A549 treated with AZD9567 at 1 μM for 4 hours (cell line): ENCODE results near the gene ZNF235. TPM values are rescaled to one million over a fixed set of nuclear protein-coding genes. Genes with fewer than 3 reads are reported as not detected.

Experiments
- total RNA-seq: library from RNA; stranded (reverse); fragments of 200-300 nt; extraction: Qiagen RNA extraction; gene quantifications from 5 replicates; pipeline ENCODE4 v1.2.3, GENCODE V29; 2022; ENCODE audit not compliant: insufficient read depth

The ZNF235 gene
- 2.7 to 3.2 TPM (median 3.1 TPM) in 5 replicates for total RNA-seq

DNA sequence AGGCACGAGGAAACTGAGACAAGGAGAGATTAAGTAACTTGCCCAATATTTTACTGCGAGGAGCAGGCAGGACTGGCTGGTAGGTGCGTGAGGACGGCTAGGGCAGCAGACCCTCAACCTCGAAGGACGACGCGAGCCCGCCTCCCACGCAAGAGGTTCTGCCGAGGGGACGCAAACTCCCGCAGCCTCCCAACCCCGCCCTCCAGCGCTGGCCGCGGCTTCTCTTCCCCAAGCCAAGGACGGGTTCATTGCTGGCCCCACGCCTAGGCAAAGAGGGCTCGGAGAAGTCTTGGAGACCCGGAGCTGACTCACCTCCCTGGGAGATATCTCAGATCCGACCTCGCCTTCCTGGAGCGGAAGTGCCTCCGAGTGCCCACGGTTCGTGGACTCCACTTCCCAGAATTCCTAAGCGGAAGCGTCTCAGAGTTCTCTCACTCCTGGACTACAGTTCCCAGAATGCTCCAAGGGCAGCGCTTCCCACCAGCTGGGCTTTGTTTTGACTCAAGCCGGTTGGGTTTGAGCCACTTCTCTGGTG lies at the start of gene ZNF235:
TSS of gene ZNF235 (minus strand) at position 367 of the 535 bp plus-strand sequence. CDS start 1,621 bp downstream, outside the sequence.

Other genes starting within 250 kb of the ZNF235 start
- gene ZNF284, start 232.9 kb downstream of the ZNF235 start, total RNA-seq: 0.36 to 1.0 TPM (median 0.44 TPM) in 5 replicates
- 4.5 to 11.4 TPM (median 10.4 TPM) in 5 replicates for gene ZNF224, start 210.7 kb downstream of the ZNF235 start, total RNA-seq
- 0.99 to 3.5 TPM (median 2.5 TPM) in 5 replicates for gene ZNF225, start 191.6 kb downstream of the ZNF235 start, total RNA-seq
- 0.67 to 3.1 TPM (median 2.4 TPM) in 5 replicates for gene ZNF234, start 163.5 kb downstream of the ZNF235 start, total RNA-seq
- 17.5 to 22.3 TPM (median 21.2 TPM) in 5 replicates for gene ZNF226, start 139.9 kb downstream of the ZNF235 start, total RNA-seq
- 9.4 to 16.7 TPM (median 9.8 TPM) in 5 replicates for gene ZNF227, start 92.5 kb downstream of the ZNF235 start, total RNA-seq
- 0.31 to 0.94 TPM (median 0.40 TPM) in 5 replicates for gene ZNF233, start 45.1 kb downstream of the ZNF235 start, total RNA-seq
- gene ZNF112, start 51.7 kb upstream of the ZNF235 start, total RNA-seq: 1.7 to 1.9 TPM (median 1.8 TPM) in 5 replicates
- 0.42 to 2.2 TPM (median 1.5 TPM) in 5 replicates for gene ZNF285, start 96.6 kb upstream of the ZNF235 start, total RNA-seq
- 1.9 to 3.5 TPM (median 3.0 TPM) in 5 replicates for gene ZNF229, start 143.4 kb upstream of the ZNF235 start, total RNA-seq
- 5.9 to 8.8 TPM (median 8.4 TPM) in 5 replicates for gene ZNF180, start 195.5 kb upstream of the ZNF235 start, total RNA-seq
- gene CEACAM20, start 224.7 kb upstream of the ZNF235 start, total RNA-seq: 0.08 to 0.17 TPM (median 0.14 TPM) in 4 of 5 replicates, not detected in the other